ENCODE measurements around the gene DPYSL5.

DNA sequence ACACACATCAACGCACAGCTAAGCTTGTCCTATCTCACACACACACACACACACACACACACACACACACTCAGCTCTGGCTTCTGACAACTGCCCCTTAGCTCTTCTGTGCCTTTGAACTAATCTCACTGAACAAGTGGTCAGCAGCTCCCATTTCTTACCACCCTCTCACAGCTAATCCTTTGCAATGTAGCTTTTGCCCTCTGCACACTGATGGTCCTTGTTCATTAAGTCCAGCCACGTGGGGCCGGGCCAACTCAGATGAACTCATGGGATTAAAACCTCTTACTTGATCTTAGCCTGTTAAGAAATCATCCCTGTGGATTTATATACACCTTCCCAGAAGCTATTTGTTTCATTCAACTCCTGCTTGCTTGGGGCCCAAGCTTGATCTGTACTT, 36.6 kb downstream of the DPYSL5 start:
- TF ChIP-seq, protein P1, sequence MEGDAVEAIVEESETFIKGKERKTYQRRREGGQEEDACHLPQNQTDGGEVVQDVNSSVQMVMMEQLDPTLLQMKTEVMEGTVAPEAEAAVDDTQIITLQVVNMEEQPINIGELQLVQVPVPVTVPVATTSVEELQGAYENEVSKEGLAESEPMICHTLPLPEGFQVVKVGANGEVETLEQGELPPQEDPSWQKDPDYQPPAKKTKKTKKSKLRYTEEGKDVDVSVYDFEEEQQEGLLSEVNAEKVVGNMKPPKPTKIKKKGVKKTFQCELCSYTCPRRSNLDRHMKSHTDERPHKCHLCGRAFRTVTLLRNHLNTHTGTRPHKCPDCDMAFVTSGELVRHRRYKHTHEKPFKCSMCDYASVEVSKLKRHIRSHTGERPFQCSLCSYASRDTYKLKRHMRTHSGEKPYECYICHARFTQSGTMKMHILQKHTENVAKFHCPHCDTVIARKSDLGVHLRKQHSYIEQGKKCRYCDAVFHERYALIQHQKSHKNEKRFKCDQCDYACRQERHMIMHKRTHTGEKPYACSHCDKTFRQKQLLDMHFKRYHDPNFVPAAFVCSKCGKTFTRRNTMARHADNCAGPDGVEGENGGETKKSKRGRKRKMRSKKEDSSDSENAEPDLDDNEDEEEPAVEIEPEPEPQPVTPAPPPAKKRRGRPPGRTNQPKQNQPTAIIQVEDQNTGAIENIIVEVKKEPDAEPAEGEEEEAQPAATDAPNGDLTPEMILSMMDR (IDR thresholded peaks at IDR 0.05; ENCODE audit: poor library complexity, severe bottlenecking), result no peak
- TF ChIP-seq MXI1 (conservative IDR thresholded peaks at IDR 0.05; ENCODE audit: poor library complexity, severe bottlenecking), result no peak
- TF ChIP-seq POLR2AphosphoS5 (IDR thresholded peaks at IDR 0.05), result no peak
- TF ChIP-seq EZH2 (IDR thresholded peaks at IDR 0.05; ENCODE audit: borderline replicate concordance, insufficient read depth, low read length, poor library complexity, severe bottlenecking), result no peak
- no peak for TF ChIP-seq TAF1 (IDR thresholded peaks at IDR 0.05; ENCODE audit: low read depth)
- no peak for TF ChIP-seq EP300 (conservative IDR thresholded peaks at IDR 0.05; ENCODE audit: poor library complexity, severe bottlenecking)

Measured in neural cell (in vitro differentiated cells).